Gastrocnemius medialis (tissue), 4 donors: Measurements from ENCODE around the gene SLC26A8.

ENCODE experiments used
- CTCF ChIP-seq, 5 experiments: fragments of 450-650 bp in 3 of 5; fragments of 200-600 bp in 2 of 5; sonication (generic) in 2 of 5; IDR thresholded peaks in 4 of 5; conservative IDR thresholded peaks in 1 of 5; 1 replicate in 4 of 5; 2 replicates in 1 of 5; pipeline ENCODE4 v1.5.1; 2016 to 2019; ENCODE audit warnings: antibody characterized with exemption in 5 of 5, mild to moderate bottlenecking in 3 of 5, moderate library complexity in 3 of 5
- POLR2A ChIP-seq, 2 donors: fragments of 450-650 bp; IDR thresholded peaks; one replicate each; pipeline ENCODE4 v1.6.1; 2017; ENCODE audit warnings: antibody characterized with exemption in 2 of 2, mild to moderate bottlenecking in 2 of 2, moderate library complexity in 2 of 2

- TF ChIP-seq CTCF (IDR thresholded peaks at IDR 0.05 in 4 of 5, conservative IDR thresholded peaks at IDR 0.05 in 1 of 5) (no peak), POLR2A (IDR thresholded peaks at IDR 0.05) (no peak)
Measured at GRCh38 chr6:36067374-36068011, 43.1 kb upstream of the SLC26A8 start.
